Gastrocnemius medialis (tissue), 4 donors: ENCODE results near the gene PKLR. TPM values are rescaled to one million over a fixed set of nuclear protein-coding genes. Genes with fewer than 3 reads are reported as not detected.

Experiments used
- ATAC-seq, 2 donors: fragments of 150-250 bp; one replicate each; pipeline ENCODE4 v1.9.1; 2016
- DNase-seq, 2 donors: peaks; one replicate each; pipeline ENCODE4 v3.0.0-alpha.2; 2019
- H3K27ac ChIP-seq, 4 donors: fragments of 200-600 bp; sonication (generic); 1 replicate in 1 of 4; 2 replicates in 3 of 4; pipeline ENCODE4 v1.5.1; 2016 to 2018; ENCODE audit warnings: mild to moderate bottlenecking in 2 of 4, moderate library complexity in 1 of 4
- H3K27me3 ChIP-seq, 3 donors: fragments of 200-600 bp; sonication (generic) in 2 of 3; 1 replicate in 1 of 3; 2 replicates in 2 of 3; pipeline versions ENCODE4 v1.5.1 to v1.6.0; 2016 to 2019; ENCODE audit warnings: mild to moderate bottlenecking in 1 of 3, moderate library complexity in 1 of 3
- H3K36me3 ChIP-seq, 2 donors: fragments of 200-600 bp; sonication (generic) in 1 of 2; one replicate each; pipeline ENCODE4 v1.5.1; 2017 to 2018
- H3K4me1 ChIP-seq, 2 donors: fragments of 200-600 bp; sonication (generic) in 1 of 2; one replicate each; pipeline ENCODE4 v1.5.1; 2016 to 2017; ENCODE audit warnings: mild to moderate bottlenecking in 2 of 2
- H3K4me3 ChIP-seq, 4 donors: fragments of 200-600 bp; sonication (generic) in 3 of 4; 1 replicate in 1 of 4; 2 replicates in 3 of 4; pipeline ENCODE4 v1.5.1; 2016 to 2019; ENCODE audit warnings: mild to moderate bottlenecking in 2 of 4
- H3K9me3 ChIP-seq, 3 donors: fragments of 200-600 bp; sonication (generic) in 2 of 3; 1 replicate in 1 of 3; 2 replicates in 2 of 3; pipeline ENCODE4 v1.5.1; 2016 to 2019
- POLR2A ChIP-seq, 2 donors: fragments of 450-650 bp; IDR thresholded peaks; one replicate each; pipeline ENCODE4 v1.6.1; 2017; ENCODE audit warnings: antibody characterized with exemption in 2 of 2, mild to moderate bottlenecking in 2 of 2, moderate library complexity in 2 of 2
- in situ Hi-C, 4 donors: fragments of 200-750 bp; cut with MboI; loops; one replicate each; pipeline versions ENCODE4 v1.15.0 to v1.8.0; 2017; ENCODE audit warnings: low sequenced_read_pairs in 4 of 4
- intact Hi-C: fragments of 100-400 bp; cut with DNase I; formaldehyde crosslinking; loops from one replicate; pipeline ENCODE4 v1.15.1; 2023; ENCODE audit warnings: low total_unique reads
- total RNA-seq, 4 donors: library from RNA; depleted of rRNA; stranded (reverse); fragments of >200 nt; gene quantifications; one replicate each; pipeline versions ENCODE4 v1.1.0 to v1.2.3, GENCODE V29; 2016
- TF ChIP-seq, protein P1 (sequence below), 5 experiments: fragments of 450-650 bp in 3 of 5; fragments of 200-600 bp in 2 of 5; sonication (generic) in 2 of 5; IDR thresholded peaks in 4 of 5; conservative IDR thresholded peaks in 1 of 5; 1 replicate in 4 of 5; 2 replicates in 1 of 5; pipeline ENCODE4 v1.5.1; 2016 to 2019; ENCODE audit warnings: antibody characterized with exemption in 5 of 5, mild to moderate bottlenecking in 3 of 5, moderate library complexity in 3 of 5

The PKLR gene
- total RNA-seq, 4 donors from 2014 or later = not detected

- H3K9me3 ChIP-seq = no peaks in the 10 kb centered on the region
- no peaks in the 10 kb centered on the region for H3K27me3 ChIP-seq
- H3K27ac ChIP-seq = peak overlapping the region; percentile 91 to 95 (median 92)
- ATAC-seq (peak in 1 of 2 donors; percentile 1), DNase-seq (no peak)
- in situ Hi-C loops = loop anchor here in 1 of 4 donors (10.0 kb wide), 1 partner anchor 61 kb away; no protein-coding TSS in a partner anchor
- TF ChIP-seq, protein P1, sequence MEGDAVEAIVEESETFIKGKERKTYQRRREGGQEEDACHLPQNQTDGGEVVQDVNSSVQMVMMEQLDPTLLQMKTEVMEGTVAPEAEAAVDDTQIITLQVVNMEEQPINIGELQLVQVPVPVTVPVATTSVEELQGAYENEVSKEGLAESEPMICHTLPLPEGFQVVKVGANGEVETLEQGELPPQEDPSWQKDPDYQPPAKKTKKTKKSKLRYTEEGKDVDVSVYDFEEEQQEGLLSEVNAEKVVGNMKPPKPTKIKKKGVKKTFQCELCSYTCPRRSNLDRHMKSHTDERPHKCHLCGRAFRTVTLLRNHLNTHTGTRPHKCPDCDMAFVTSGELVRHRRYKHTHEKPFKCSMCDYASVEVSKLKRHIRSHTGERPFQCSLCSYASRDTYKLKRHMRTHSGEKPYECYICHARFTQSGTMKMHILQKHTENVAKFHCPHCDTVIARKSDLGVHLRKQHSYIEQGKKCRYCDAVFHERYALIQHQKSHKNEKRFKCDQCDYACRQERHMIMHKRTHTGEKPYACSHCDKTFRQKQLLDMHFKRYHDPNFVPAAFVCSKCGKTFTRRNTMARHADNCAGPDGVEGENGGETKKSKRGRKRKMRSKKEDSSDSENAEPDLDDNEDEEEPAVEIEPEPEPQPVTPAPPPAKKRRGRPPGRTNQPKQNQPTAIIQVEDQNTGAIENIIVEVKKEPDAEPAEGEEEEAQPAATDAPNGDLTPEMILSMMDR (IDR thresholded peaks at IDR 0.05 in 4 of 5, conservative IDR thresholded peaks at IDR 0.05 in 1 of 5) = no peak
- no peak for TF ChIP-seq POLR2A (IDR thresholded peaks at IDR 0.05)
- peaks cover 0 to 17% of the 10 kb centered on the region in 2 donors for H3K36me3 ChIP-seq
- intact Hi-C loops = loop anchor here (2.0 kb wide), 1 partner anchor 55 kb away; the partner anchor contains the start of gene FDPS
- peak overlapping the region; percentile 78 to 92 (median 90) for H3K4me3 ChIP-seq
- H3K4me1 ChIP-seq = peaks cover 17 to 30% of the 10 kb centered on the region in 2 donors
Observed at GRCh38 chr1:155254228-155254713, 47.0 kb downstream of the PKLR start.

DNA sequence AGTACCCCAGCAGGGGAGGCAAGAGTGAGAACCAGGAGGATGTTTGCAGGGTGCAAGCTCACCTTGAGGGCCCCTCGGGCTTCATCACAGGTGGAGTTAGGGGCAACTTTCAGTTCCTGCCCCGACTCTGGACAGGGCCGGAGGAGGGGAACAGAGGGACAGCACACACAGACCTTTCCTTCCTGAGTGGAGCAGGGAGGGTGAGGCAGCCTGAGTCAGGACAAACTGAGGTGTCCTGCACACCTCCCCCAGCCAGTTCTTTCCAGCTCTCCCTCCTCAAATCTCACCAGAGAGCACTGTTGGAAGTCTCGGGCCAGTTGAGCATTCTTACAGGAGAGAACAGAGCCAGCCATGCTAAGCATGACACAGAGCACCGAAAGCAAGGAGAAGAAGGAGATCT is 47.4 kb downstream of the PKLR start:
- in situ Hi-C loops (loop anchor here in 1 of 4 donors (10.0 kb wide), 1 partner anchor 61 kb away; no protein-coding TSS in a partner anchor), intact Hi-C loops (loop anchor here (2.0 kb wide), 1 partner anchor 55 kb away; the partner anchor contains the start of gene FDPS)
- Histone ChIP-seq H3K4me3 (peak overlapping the region in 1 of 4 donors; percentile 92), H3K36me3 (peaks cover 0 to 20% of the 10 kb centered on the region in 2 donors), H3K9me3 (no peaks in the 10 kb centered on the region), H3K4me1 (peaks cover 17 to 30% of the 10 kb centered on the region in 2 donors), H3K27ac (peak overlapping the region in 2 of 4 donors; percentile 92 to 95), H3K27me3 (no peaks in the 10 kb centered on the region)
- DNase-seq (no peak), ATAC-seq (no peak)
- TF ChIP-seq POLR2A (IDR thresholded peaks at IDR 0.05) = no peak
- TF ChIP-seq, protein P1 (IDR thresholded peaks at IDR 0.05 in 4 of 5, conservative IDR thresholded peaks at IDR 0.05 in 1 of 5) = no peak

GRCh38 chr1:155253208-155253607 is 48.0 kb downstream of the PKLR start:
- TF ChIP-seq, protein P1 (IDR thresholded peaks at IDR 0.05 in 4 of 5, conservative IDR thresholded peaks at IDR 0.05 in 1 of 5) = no peak
- TF ChIP-seq POLR2A (IDR thresholded peaks at IDR 0.05) = no peak
- no peak for ATAC-seq
- Histone ChIP-seq H3K36me3 (peaks cover 0 to 20% of the 10 kb centered on the region in 2 donors), H3K4me1 (peaks cover 17 to 30% of the 10 kb centered on the region in 2 donors), H3K27me3 (no peaks in the 10 kb centered on the region), H3K9me3 (no peaks in the 10 kb centered on the region), H3K4me3 (no peak overlapping the region), H3K27ac (no peak overlapping the region)
- intact Hi-C loops (no loop called here), in situ Hi-C loops (loop anchor here in 1 of 4 donors (10.0 kb wide), 1 partner anchor 62 kb away; no protein-coding TSS in a partner anchor)
- DNase-seq = no peak

DNA sequence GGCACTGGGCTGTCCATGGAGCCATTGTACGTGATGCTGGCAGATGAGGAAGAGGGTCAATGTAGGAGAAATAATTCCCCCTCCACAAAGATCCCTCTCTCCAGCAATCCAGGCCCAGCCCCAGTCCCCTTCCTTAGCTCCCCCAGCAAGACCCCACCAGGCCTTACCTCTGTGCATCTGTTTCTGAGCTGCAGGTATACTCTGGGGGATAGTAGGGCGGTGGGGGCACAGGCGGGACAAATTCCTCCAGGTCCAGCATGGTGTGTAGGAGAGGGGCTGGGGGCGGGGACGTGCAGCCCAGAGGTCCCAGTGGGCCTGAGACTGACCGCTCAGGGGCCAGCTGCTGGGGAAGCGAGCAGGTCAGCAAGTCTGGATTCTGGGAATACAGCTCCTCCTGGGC is 49.7 kb downstream of the PKLR start:
- peak overlapping the region in 1 of 4 donors; percentile 43 for H3K27ac ChIP-seq
- intact Hi-C loops = no loop called here
- peaks cover 0 to 22% of the 10 kb centered on the region in 2 donors for H3K36me3 ChIP-seq

More for the DNA sequence above, 49.7 kb downstream of the PKLR start:
- no peak for ATAC-seq
- Histone ChIP-seq H3K27me3 (no peaks in the 10 kb centered on the region), H3K4me3 (no peak overlapping the region), H3K4me1 (peaks cover 17 to 30% of the 10 kb centered on the region in 2 donors), H3K9me3 (no peaks in the 10 kb centered on the region)
- TF ChIP-seq, protein P1 (IDR thresholded peaks at IDR 0.05 in 4 of 5, conservative IDR thresholded peaks at IDR 0.05 in 1 of 5) = no peak
- no peak for TF ChIP-seq POLR2A (IDR thresholded peaks at IDR 0.05)
- in situ Hi-C loops = loop anchor here in 1 of 4 donors (10.0 kb wide), 1 partner anchor 63 kb away; no protein-coding TSS in a partner anchor
- DNase-seq = no peak
